ENCODE measurements around the gene CDIPT. TPM values are rescaled to one million over a fixed set of nuclear protein-coding genes. Genes with fewer than 3 reads are reported as not detected.

Gene CDIPT
- polyA plus RNA-seq, 12 donors, result 32.1 to 48.9 (median 40.2) TPM; not detected in 1

GRCh38 chr16:29863669-29863984 is 601 bp upstream of the CDIPT start:
- no peak for DNase-seq

DNA sequence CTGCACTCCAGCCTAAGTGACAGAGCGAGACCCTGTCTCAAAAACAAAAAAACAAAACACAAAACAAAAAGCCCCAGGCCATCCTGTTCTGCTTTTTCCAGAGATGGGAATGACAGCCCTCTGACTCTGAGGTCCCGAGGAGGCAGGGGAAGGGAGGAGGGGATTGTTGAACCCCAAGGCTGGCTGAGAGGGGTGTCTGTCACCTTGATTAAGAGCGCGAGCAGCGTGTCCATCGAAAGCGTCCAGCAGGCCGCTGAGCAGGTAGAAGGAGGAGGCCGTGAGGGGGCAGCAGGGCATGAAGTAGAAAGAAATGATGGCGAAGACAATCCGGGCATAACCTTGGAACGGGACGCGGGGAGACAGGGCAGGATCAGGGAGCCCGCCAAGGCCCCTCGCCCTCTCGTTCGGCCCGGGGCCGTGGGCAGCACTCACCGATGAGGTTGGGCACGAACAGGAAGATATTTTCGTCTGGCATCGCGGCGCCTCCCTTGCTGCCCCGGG is 593 bp downstream of the CDIPT start:
- DNase-seq, result peak; percentile 15

GRCh38 chr16:29860218-29860617 is 2.8 kb downstream of the CDIPT start:
- no peak for DNase-seq

DNA sequence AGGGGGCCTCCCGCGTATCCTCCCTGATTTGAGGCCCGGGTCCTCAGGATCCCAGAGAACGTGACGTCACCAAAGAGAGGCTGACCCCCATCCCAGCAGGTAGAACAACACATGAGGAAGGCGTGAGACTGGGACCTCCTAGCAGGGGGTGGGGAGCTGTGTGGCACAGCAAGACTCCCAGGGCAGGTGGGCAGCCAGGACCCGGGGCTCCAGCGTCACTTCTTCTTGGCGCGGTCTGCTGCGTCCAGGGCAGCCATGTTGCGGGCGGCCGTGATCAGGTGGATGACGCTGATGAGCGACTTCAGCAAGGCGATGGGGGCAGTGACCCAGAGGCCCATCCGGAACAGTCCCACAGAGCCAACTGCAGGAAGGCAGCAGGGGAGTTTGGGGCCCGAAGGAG is 4.1 kb downstream of the CDIPT start:
- DNase-seq, result no peak

GRCh38 chr16:29858149-29858849 is 4.7 kb downstream of the CDIPT start:
- DNase-seq, result no peak

DNA sequence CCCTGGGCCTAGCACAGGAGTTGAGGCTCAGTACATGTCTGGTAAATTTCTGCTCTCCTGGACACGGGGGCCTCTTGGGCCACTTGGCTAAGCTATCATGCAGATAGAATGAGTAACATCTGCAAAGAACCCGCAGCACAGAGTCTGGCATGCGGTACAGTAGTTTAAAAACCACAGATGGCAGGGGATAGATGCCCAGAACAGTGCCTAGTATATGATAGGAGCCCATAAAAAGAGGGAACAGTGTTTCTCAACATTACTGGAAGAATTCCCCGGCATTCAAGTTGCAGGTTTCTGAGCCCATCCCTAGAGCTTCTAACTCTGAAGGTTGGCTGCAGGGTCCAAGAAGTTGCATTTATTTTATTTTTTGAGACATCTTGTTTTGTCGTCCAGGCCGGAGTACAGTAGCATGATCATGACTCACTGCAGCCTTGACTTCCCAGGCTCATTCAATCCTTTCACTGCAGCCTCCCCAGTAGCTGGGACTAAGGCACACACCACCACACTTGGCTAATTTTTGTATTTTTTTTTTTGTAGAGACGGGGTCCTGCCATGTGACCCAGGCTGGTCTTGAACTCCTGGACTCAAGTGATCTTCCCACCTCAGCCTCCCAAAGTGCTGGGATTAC is 5.8 kb downstream of the CDIPT start:
- no peak for DNase-seq

- no peak for DNase-seq
Measured at GRCh38 chr16:29854520-29855100, 8.4 kb downstream of the CDIPT start.

DNA sequence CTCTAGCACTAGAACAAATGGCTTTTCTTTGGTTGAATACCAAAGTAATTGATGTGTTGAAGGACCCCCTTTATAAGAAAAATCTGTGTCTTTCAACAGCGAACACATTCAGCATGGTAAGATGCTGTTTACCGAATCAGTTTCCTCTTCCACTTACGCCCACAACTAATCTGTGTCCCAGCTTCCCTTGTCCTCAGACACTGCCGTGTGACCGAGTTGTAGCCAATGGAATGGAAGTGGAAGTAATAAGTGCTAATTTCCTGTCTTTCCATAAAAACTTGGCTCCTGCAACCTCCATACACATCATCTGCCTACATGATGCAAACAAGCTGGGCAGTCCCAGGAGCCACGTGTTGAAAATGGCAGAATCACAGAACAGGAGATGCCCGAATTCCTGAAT is 10.4 kb downstream of the CDIPT start:
- peak; percentile 35 for DNase-seq

DNA sequence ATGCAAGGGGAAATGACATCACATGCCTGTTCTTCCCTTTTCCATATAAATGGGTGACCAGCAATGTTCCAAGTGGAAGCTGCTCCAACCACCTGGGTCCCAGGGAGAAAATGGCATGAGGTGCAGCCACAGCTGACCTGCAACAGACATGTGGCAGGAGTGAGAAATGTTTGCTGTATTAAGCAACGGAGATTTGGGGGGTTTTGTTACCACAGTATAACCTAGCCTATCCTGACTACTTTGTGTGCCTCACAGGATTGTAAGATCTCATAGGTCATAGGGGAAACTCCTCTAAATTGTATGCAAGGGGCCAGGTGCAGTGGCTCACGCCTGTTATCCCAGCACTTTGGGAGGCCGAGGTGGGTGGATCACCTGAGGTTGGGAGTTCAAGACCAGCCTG is 12.0 kb downstream of the CDIPT start:
- no peak for DNase-seq

- no peak for DNase-seq
Measured at GRCh38 chr16:29849505-29849904, 13.5 kb downstream of the CDIPT start.

DNA sequence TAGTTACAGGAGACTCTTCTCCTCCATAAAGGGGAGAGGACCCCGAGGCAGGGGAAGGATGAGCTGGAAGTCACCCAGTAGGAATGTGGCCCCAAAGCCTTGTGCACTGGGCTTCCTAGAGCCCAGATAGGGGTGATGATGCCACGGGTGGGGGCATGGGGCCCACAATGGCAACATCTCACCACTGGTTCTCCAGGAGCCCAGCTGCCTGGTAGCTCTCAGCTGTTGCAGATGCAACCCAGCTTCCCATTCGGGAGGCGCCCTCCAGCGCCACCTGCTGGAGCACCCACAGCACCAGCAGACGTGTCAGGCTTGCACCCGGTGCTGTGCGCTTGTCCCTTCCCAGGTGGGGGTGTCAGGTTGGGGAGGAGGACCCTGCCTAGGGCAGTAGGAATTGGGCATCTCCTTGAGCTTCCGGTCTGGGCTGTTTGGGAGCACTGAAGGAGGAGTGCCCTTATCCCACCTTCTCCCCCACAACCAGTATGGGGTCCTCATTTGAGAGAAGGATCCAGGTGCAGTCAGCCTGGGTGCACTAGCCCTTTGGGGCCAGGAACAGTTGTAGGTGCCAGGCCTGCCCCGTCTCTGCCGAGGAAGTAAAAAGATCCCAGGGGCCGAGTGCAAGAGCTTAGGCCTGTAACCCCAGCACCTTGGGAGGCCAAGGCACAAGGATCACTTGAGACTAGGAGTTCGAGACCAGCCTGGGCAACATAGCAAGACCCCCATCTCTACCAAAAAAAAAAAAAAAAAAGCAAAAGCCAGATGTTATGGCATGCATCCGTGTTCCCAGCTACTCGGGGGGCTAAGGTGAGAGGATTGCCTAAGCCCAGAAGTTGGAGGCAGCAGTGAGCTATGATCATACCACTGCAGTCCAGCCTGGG is 14.4 kb downstream of the CDIPT start:
- DNase-seq, result peak; percentile 41

DNA sequence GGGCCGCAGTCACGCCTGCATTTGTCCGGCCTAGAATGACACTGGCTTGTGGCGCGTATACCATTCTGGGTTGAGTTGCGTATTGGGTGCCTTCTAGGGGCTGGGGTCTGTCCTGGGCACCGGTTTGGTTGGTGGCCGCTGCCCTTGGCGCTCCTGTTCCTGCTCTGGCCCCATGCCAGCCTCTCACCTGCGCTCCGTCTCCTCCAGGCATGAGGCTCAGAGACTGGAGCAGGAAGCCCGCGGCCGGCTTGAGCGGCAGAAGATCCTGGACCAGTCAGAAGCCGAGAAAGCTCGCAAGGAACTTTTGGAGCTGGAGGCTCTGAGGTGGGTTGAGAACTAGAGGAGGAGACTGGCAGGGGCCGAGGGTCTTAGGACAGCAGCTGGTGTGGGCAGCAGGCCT is 17.4 kb downstream of the CDIPT start:
- no peak for DNase-seq

DNA sequence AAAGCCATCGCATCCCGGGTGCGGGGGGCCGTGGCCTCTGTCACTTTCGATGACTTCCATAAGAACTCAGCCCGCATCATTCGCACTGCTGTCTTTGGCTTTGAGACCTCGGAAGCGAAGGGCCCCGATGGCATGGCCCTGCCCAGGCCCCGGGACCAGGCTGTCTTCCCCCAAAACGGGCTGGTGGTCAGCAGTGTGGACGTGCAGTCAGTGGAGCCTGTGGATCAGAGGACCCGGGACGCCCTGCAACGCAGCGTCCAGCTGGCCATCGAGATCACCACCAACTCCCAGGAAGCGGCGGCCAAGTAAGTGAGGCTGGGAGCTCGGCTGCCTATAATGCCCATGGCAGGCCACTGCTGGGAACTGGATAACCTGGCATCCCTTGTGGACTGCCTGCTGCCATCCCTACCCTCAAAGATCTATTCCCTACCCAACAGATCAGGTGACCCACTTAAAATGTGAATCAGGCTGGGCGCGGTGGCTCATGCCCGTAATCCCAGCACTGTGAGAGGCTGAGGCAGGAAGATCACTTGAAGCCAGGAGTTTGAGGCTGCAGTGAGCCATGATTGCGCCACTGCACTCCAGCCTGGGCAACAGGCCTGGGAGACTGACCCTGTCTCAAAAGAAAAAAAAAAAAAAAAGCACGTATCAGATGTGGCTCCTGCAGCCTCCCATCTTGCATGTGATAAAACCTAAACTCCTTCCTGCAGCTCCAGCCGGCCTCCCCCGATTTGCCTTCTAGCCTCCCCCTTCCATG is 18.3 kb downstream of the CDIPT start:
- DNase-seq, result no peak

GRCh38 chr16:29843931-29844330 is 19.1 kb downstream of the CDIPT start:
- DNase-seq, result no peak

DNA sequence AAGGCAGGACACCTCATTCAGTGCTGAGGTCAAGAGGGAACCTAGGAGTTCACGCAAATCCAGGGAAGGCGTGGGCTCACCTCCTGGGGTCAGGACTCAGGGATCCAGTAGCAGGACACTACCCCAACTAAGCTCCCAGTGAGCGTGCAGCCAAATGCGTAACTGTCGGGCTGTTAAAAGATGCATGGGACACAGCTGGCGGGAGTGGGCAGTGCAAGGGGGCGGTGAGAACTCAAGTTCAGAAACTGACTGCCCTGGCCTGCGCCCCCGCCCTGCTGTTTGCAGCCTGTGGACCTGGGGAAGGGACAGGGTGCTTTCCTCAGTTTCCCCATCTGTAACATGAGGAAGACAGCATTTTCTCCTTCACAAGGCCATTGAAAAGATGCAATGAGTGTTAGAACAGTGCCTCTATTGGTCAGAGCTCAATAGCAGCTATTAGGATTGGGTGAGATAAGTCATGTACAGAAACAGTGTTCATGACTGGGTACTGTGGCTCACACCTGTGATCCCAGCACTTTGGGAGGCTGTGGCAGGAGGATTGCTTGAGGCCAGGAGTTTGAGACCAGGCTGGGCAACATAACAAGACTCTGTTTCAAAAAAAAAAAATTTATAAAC is 20.2 kb downstream of the CDIPT start:
- no peak for DNase-seq

DNA sequence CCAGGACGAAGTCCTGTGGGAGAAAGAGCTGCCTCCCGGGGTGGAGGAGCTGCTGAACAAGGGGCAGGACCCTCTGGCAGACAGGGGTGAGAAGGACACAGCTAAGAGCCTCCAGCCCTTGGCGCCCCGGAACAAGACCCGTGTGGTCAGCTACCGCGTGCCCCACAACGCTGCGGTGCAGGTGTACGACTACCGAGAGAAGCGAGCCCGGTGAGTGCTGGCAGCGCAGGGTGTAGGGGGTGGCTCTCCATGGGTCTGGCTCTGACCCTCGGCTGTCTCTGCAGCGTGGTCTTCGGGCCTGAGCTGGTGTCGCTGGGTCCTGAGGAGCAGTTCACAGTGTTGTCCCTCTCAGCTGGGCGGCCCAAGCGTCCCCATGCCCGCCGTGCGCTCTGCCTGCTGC is 21.4 kb downstream of the CDIPT start:
- DNase-seq, result no peak

GRCh38 chr16:29840240-29840639 is 22.8 kb downstream of the CDIPT start:
- no peak for DNase-seq

DNA sequence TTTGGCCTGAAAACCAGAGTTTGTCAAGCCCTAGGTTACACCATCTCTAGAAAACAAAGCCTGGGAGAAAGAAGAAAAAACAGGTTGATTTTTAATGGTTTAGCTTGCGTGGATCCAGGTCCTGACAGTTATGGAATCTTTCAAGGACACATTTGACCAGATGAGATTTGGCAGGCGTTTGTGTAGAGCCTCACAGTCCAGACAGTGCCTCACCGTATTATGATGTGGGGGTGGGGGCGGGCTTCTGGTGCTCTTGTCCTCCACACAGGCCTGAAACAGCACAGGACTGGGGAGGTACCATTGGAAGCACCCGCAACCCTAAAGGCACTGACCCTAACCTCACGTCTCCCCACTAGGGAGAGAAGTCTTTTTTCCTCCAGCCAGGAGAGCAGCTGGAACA is 23.2 kb downstream of the CDIPT start:
- no peak for DNase-seq

- DNase-seq, result no peak
Measured at GRCh38 chr16:29837841-29838240, 25.2 kb downstream of the CDIPT start.

DNA sequence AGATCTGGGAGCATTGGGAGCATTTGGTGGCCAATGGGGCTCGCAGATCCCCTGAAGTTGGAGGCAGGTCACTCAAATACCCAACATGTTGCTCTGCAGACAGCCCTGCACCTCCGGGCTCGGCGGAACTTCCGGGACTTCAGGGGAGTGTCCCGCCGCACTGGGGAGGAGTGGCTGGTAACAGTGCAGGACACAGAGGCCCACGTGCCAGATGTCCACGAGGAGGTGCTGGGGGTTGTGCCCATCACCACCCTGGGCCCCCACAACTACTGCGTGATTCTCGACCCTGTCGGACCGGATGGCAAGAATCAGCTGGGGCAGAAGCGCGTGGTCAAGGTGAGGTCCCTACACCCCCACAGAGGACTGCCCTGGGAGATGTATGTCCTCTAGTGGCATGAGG is 26.4 kb downstream of the CDIPT start:
- DNase-seq, result no peak

GRCh38 chr16:29835926-29836325 is 27.1 kb downstream of the CDIPT start:
- DNase-seq, result no peak
